Fibroblast of villous mesenchyme (primary cell): Measurements from ENCODE around the gene CSDE1. TPM values are rescaled to one million over a fixed set of nuclear protein-coding genes. Genes with fewer than 3 reads are reported as not detected.

Experiments
- DNase-seq: peaks from one replicate; pipeline ENCODE4 v3.0.0-alpha.2; 2010; ENCODE audit warnings: low read depth
- H3K4me3 ChIP-seq: 2 replicates; pipeline ENCODE4 v1.5.1; 2011; ENCODE audit warnings: low read depth, mild to moderate bottlenecking, low read length
- CTCF ChIP-seq: IDR thresholded peaks from 2 replicates; pipeline ENCODE4 v1.5.1; 2012; ENCODE audit warnings: low read depth, mild to moderate bottlenecking, low read length; ENCODE audit not compliant: insufficient read depth
- total RNA-seq: library from RNA; depleted of rRNA; stranded (reverse); fragments of >200 nt; gene quantifications from 2 replicates; pipeline ENCODE4 v1.2.3, GENCODE V29; 2012

CSDE1 gene
- total RNA-seq, 1 donor: 541 TPM

- no peak for TF ChIP-seq CTCF
- H3K4me3 ChIP-seq: no peak overlapping the region
- DNase-seq: no peak
These were observed 28.0 kb downstream of the CSDE1 start for GRCh38 chr1:114729782-114730181.

GRCh38 chr1:114728553-114728952 lies 29.2 kb downstream of the CSDE1 start:
- no peak overlapping the region for H3K4me3 ChIP-seq
- no peak for DNase-seq
- TF ChIP-seq CTCF: no peak

- TF ChIP-seq CTCF: no peak
- H3K4me3 ChIP-seq: no peak overlapping the region
- no peak for DNase-seq
These were observed 32.6 kb downstream of the CSDE1 start for GRCh38 chr1:114725230-114725629.

- TF ChIP-seq CTCF: no peak
- DNase-seq: no peak
- no peak overlapping the region for H3K4me3 ChIP-seq
These were observed 33.9 kb downstream of the CSDE1 start for GRCh38 chr1:114723915-114724314.

- no peak overlapping the region for H3K4me3 ChIP-seq
- no peak for TF ChIP-seq CTCF
- no peak for DNase-seq
These were observed 34.3 kb downstream of the CSDE1 start for GRCh38 chr1:114723457-114723856.

- TF ChIP-seq CTCF: no peak
- no peak overlapping the region for H3K4me3 ChIP-seq
- DNase-seq: no peak
These were observed 37.3 kb downstream of the CSDE1 start for GRCh38 chr1:114720492-114720891.

- no peak for TF ChIP-seq CTCF
- H3K4me3 ChIP-seq: no peak overlapping the region
- no peak for DNase-seq
These were observed 38.4 kb downstream of the CSDE1 start for GRCh38 chr1:114719424-114719787.
